HG02970 (cell line): Measurements from ENCODE around the gene GAMT.

Experiments used
- ATAC-seq: cut with Tn5 transposase; IDR thresholded peaks from one replicate; pipeline ENCODE4 v1.9.1; 2021; ENCODE audit warnings: mild to moderate bottlenecking, moderate library complexity, moderate number of reproducible peaks; ENCODE audit not compliant: unreplicated experiment, low FRiP score

The GAMT gene

DNA sequence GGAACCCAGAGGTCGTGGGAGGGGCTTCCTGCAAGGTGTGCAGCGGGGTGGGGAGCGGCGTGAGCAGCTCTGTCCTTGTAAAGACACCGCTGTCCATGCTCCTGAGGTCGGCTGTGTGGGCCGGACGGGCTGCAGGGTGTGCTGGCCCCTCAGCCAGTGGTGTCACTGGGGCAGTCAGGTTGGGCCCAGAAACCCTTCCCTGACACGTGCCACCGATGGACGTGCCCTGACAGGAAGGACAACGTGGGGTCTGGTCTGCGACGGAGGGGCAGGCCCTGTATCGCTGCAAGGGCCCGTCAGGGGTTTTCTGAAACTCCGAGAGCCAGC is 32.7 kb upstream of the GAMT start:
- no peak for ATAC-seq

DNA sequence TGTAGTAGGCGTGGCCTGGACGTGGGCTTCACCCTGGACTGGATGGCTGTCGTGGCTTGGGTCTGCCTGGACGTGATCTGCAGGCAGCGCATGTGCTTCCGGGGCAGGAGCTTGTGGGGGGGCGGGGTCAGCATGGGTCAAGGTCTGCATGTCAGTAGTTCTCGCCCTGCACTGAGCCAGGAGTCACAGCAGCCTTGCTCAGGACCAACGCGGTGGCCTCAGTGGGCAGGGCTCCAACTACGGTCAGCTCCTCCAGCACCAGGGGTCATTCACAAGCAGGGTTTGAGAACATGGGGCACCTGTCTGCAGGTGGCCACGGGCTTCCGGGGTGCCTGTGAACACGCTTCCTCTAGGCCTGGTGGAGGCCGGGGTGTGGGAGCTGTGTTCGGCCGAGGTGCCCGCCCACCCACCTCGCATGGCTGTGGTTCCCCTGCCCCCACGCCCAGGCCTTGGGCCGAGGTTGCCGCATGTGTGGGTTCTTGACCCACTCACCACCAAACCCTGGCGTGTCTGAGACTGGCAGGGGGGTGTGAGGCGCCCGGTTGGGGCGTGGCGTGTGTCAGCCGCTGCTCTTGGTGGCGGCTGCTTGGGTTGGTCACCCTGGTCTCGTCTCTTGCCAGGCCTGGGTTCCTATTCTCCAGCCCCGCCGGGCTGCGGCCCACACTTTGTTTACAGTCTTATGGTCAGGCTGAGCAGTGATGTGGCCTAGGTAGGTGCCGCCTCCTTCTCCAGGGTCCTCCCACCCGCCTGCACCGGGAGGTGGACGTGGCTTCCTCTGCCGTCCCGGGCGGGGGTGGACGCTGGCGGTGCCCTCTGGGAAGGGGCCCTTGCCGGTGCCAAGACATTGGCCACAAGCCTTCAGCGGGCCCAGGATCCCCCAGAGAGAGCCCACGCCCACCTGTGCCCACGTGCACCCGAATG is 32.0 kb upstream of the GAMT start:
- no peak for ATAC-seq

DNA sequence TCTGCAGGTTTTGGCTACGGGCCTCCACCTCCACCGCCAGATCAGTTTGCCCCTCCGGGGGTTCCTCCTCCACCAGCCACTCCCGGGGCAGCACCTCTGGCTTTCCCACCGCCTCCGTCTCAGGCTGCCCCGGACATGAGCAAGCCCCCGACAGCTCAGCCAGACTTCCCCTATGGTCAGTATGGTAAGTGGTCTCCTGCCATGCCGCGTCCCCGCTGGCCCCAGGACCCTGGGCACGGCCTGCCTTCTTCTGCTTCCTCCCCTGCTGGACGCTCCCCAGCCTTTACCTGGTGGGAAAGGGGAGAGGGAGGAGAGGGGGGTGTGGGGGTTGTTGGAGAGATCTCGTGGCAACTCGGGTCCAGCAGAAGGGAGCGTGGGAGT is 31.2 kb upstream of the GAMT start:
- no peak for ATAC-seq

DNA sequence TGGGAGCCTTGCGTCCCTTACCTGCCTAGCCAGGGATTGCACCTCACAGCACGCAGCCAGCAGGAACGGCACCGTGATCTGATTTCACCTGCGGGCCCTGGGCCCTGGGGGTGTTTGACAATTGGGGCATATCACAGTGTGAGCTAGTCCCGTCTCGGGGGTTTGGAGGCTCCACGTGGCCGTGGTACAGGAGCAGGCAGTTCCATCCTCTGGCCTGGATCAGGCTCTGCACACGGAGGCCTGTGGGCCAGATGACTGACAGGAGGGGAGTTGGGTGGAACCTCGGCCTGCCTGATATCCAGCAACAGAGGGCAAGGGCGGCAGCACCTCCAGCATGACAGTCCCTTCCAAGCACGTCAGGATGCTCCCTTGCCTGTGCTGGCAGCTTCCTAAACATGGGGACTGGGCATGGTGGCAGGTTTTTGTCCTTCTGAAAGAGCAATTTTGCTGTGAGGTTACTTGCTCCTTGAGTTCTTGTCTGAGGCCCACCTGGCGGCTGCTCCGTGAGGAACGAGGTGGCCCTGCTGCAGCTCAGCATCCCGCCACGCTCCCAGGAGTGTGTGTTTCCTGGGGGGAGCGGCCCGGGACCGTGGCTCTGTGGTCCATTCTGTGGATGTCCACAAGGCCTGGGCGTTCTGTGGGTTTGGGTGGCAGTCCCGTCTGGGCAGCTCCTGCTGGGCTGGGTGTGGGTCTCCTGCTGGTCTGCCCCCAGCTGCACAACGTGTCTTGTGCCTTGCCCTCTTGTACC is 30.6 kb upstream of the GAMT start:
- ATAC-seq, result no peak

DNA sequence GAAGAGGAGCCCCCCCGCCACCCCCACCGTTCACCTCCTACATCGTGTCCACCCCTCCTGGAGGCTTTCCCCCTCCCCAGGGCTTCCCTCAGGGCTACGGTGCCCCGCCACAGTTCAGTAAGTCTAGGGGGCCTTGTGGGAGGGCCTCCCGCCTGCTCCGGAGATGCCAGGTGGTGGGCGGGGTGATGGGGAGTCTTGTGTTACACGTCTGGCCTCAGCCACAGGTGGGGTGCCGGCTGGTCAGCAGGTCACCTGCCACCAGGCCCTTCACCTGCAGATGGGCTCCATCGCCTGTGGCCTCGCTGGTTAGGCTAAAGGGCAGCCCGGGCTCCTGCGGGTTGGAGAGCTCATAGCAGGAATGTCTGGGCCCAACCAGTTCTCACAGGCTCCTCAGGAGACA is 28.9 kb upstream of the GAMT start:
- ATAC-seq, result no peak

DNA sequence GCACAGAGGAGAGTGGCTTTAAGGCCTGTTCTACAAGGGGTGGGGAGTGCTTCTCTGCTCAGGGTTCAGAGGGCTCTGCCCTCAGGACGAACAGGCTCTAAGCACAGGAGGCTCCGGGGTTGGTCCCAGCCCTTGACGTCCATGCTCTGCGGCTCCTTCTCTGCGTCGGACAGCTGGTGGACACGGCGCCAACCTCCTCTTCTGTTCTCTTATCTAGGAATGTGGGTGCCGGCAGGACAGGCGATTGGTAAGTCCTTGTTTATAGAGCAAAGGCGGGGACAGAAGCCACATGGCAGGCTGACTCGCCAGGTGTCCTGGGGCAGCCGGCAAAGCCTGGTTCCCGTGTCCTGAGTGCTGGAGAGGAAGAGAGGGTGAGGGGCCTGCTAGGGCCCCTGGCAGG is 28.4 kb upstream of the GAMT start:
- no peak for ATAC-seq

DNA sequence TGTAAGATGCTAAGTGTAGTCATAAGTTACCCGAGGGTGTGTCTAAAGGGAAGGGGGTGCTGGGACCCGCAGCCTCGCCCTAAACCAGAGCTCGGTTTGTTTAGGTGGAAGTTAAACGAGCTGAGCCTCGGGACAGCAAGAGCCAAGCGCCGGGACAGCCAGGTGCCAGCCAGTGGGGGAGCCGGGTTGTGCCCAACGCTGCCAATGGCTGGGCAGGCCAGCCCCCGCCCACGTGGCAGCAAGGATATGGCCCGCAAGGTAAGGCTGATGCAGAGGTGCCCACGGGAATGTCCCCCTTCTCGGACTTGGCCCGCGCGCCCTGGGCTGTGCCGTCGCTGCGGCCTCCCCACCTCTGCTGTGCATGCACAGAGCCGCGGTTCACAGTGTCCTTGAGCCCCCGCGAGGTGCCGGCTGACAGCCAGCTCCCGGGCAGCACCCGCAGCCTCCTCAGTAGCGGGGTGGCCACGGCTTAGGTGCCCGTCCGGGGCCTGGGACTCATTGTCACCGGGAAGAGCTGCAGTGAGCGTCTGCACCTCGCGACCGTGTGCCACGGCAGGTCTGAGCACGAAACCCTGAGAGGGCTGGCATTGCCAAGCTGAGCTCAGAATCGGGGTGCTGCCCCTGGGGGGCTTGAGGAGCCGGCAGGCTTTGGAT is 27.5 kb upstream of the GAMT start:
- no peak for ATAC-seq

DNA sequence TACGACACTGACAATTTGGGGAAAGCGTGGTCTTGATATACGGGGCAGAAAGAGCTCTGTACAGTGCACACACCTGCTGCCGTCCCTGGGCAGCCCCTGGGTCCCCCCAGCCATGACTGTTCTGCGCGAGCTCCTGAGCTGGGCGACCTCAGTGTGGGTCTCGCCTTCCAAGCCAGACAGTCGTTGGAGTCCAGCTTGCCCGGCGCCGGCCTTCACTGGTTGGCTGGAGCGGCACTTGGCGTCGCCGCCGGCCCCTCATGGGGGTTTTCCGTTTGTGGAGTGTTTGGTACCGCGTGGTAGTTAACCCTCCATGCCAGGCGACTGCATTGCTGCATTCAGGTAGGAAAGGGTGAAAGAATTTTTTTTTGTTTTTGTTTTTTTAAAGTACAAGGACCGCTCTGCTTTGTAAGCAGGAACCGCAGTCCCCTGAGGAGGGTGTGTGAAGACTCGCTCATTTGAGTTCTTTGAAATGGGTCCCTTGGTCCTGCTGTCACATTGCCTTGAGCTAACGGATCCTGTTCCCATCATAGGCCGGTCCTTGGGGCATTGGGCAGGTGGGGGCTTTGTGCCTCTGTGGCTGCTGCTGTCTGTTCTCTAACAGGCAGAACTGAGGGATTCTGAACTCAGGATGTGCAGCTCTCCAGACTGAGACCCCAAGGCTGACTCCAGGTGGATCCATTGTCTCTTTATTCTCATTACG is 26.0 kb upstream of the GAMT start:
- no peak for ATAC-seq

DNA sequence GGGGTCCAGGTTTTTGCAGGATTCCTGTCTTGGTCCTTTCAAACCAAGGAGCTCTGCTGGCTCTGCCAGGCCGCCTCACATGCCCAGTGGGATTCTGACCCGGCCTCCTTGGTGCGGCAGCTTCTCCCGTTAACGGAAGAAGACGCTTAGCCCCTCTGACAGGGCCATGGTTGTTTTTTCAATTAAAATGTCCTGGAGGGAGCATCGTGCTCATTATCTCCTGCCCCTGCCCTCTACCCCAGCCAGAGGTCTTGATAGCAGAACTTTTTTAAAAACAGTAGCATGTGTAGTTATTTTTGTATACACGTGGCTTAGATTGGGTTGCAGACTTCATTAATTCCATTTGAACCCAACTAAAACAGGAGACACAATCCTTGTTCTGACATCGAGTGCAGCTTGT is 25.4 kb upstream of the GAMT start:
- ATAC-seq, result no peak

DNA sequence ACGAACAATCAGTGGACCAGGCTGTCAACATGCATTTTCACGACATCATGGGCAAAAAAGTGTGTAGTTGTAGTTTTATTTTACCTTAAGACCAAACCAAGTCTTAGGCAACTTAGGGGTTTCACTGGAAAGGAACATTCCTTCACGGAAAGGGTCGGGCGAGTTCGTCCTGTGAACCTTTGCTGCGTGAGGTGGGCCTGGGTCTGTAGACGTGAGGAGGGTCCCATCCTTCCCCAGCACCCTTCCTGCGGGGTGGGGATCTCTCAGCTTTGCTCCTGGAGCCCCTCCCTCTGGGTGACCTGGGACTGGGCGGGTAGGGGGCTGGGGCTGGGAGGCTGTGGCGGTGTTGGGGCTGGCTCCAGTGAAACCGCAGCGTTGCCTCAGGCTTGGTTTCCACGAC is 24.6 kb upstream of the GAMT start:
- ATAC-seq, result no peak

DNA sequence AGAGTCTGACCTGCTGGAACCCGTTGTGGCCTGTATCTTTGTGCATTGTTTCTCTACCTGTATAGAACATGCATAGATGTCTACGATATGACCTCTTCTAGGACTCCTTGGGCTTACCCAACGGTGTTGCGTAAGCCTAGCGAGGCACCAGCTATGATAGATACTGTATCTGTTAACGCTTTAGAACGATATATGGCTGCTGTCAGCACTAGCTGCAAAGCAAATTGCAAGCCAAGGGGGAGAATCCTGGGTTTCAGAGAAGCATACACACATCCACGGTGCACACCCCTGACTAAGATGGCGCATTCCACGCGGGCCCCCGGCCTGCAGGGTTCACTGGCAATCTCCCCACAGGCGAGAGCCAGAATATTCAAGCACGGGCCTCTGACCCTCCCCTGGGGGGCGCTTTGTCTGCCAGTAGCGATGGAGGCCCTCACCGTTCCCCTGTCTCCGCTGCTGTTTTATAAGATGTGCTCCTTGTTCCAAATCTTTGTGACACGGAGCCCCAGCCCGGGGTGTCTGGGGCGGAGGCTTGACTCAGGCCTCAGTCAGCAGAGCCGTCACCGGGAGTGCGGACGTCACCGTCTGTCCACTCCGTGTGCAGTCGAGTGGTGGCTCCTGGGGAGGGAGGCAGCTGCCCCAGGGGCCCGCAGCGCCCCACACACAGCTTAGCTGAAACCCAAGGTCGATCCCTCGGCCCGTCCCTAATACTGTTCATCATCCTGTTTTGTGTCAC is 23.9 kb upstream of the GAMT start:
- ATAC-seq, result no peak

DNA sequence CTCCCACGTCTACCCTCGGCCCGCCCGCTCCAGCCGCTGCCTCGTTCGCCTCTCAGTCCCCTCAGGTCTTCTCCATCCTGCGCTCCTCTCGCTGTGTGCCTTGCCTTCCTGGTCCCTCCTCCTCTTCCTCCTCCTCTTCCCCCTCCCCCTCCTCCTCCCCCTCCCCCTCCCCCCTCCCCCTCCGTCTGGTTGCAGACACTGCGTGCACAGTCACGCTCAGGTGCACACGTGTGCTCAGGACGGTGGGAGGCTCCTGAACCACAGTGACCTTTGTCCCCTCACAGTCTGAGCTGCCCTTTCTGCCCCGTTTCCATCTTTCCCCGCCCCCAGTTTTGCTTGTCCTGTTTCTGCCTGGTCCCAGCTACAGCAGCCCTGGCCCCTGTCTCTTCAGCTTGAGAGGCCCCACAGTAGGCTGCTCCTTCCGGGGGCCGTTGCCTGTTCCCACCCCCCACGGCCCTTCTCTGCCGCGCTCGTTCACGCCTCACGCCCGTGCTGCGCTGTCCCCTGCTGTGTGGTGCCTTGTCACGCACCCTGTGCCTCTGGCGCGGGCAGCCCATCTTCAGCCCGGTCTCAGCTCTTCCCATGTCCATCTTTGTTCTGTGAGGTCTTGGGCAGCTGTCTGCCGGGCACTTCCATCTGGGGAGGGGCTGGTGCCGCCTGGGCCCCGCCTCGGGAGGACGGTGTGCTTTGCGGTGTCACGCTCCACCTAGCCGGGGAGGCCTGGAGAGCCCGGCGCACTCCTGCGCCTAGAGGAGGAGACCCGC is 23.0 kb upstream of the GAMT start:
- no peak for ATAC-seq

DNA sequence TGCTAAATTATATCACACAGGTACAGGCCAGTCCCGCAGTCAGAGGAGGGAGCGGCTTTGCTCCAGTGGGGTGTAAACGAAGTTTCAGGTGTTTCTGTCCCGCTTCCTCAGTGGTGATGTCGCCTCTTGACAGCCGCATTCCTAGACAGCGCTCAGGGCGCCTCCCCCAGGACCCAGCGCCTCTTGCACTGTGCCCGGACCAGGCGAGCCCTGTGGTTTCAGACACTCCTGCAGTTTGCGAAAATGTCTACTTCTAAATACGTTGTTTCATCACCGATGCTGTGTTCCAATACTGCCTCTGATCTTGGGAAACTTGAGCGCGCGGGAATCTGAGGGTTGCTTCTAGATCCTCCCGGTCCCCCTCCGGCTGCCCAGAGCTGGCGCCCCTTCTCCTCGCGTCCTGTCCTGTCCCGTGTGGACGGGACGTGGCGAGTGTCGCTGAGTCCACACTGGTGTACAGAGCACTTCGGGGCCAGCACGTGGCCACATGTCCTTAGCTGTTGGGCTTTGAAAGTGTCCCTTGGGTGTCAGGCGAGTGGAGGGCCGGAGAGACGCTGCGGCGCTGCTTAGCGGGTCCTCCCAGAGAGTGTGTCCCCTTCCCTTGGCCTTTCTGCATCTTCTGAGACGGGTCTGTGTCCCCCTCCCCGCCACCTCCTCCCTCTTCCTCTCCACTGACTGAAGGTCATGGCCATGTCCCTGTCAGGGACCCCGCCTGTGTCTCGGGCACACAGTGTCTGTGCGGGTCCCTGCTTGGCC is 22.3 kb upstream of the GAMT start:
- ATAC-seq, result no peak

DNA sequence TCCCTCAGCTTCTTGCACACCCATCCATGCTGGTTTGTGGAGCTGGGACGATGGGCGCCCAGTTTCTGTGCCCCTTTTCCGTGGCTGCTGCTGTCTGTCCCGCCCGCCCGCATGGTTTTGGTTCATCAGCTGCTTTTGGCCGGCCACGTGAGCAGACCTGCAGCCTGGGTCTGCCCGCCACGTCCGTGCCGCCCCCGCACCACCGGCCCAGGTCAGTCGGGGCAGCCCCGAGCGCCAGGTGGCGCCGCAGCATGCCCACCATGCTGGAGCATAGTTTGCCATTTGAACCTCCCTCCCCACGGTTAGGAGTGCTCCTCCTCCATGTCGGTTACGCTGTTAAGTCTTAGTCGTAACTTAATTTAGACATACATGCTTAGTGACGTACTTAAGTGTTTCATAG is 21.6 kb upstream of the GAMT start:
- no peak for ATAC-seq

DNA sequence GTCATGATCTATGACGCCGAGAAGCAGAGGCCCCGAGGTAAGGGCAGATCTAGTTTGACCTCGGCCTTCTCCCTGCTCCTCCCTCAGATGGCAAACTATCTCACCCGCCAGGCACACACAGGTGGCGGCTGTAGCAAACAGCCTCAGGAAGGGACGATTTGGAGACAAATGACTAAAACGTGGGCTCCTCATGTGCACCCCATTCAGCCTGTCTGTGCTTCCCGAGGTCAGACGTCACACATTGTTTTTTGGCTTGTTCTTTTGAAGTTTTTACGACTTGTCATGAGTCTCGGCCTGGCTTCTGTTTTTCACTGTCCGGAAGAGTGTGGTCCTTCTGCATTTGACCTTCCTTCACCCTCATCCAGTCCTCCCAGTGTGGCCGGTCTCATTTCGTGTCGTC is 21.0 kb upstream of the GAMT start:
- no peak for ATAC-seq

DNA sequence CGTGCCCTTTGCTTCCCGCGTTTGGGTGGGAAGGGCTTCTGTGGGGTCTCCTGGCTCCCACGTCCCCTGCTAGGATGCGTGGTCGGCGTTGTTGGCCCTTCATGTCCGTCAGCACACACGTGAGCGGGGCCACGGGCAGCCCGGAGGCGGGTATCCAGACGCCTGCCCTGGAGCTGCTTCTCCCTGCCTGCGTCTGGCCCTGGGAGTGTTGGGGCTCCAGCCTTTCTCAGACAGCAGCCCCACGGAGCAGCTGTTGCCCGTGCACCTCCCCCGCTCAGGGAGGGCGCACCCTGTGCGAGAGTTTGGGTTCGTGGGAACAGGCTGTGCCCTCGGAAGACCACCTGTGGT is 20.6 kb upstream of the GAMT start:
- ATAC-seq, result no peak

DNA sequence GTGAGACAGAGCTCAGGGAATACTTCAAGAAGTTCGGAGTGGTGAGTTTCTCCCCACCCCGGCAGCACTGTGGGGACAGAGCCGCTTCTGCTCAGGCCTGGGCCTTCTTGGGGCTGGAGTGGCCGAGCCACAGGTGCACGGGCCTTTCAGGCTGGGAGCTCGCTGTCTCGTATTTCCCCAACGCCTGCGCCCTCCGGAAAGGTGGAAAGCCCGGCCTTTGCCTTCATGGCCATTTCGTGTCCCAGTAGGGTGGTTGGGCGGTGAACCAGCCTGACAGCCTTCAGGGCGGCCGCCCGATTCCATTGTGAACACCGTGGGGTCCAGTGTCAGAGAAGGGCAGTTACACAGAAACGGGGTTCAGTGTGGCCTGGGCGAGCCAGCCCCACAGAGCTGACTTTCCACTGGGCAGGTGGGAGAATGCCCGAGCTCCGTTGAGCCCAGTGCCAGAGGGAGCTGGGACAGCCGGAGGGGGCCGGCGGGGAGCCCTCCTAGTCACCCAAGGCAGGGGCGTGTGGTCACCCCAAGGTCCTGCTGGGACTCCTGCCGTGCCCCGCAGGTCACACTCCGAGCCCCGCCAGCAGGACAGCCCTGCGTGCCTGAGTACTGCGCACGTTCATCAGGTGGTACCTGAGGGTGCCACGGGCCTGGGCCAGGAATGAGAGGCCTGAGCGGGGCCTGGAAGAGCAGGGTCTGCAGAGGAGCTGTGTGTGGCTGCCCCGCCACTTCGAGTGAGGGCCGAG is 20.0 kb upstream of the GAMT start:
- no peak for ATAC-seq

DNA sequence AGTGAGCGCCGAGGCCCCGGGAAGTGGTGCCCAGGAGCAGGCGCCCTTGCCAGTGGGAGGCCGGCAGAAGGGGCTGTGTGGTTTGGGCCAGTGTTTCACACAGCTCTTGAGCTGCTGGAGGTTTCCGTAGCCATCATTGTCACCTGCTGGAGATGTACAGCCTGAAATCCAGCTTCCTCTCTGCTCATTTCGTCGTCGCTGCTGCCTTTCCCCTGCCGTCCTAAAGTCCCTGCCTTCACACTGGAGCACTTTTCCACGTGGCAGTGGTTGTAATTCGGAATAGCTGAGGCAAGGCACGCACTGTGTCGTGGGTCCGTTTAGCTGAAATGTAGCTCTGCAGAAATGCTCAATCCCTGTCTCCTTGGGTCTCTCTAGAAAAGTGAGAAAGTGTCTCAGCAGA is 19.2 kb upstream of the GAMT start:
- ATAC-seq, result no peak
